ENCODE results near the gene CNTNAP2. TPM values are rescaled to one million over a fixed set of nuclear protein-coding genes. Genes with fewer than 3 reads are reported as not detected.

The CNTNAP2 gene
- total and polyA plus RNA-seq, 2 of the 13 experiments (the other 11 are each of a cell fraction or from before 2014, with no cell fraction given): 0.40 to 0.42 TPM

DNA sequence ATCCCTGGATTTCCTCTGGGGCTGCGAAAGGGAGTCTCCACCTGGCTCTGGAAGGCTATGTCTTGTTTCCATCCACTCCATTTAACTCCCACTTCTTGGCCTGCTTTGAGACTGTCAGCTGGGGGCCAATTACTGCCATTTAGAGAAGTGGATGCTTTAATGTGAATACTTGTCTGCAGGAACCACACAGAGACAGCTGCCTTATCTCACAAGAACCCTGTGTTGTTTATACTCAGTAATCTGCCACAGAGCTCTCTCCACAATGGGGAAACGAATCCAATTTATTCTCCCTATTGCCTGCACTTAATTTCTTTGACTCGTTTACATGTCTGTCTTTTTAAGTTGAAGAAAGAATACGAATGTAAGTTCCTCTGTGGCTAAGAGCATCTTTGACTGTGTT, 1687.0 kb downstream of the CNTNAP2 start (continued):
- TF ChIP-seq, protein P1, sequence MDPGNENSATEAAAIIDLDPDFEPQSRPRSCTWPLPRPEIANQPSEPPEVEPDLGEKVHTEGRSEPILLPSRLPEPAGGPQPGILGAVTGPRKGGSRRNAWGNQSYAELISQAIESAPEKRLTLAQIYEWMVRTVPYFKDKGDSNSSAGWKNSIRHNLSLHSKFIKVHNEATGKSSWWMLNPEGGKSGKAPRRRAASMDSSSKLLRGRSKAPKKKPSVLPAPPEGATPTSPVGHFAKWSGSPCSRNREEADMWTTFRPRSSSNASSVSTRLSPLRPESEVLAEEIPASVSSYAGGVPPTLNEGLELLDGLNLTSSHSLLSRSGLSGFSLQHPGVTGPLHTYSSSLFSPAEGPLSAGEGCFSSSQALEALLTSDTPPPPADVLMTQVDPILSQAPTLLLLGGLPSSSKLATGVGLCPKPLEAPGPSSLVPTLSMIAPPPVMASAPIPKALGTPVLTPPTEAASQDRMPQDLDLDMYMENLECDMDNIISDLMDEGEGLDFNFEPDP (CRISPR knock-in tag; conservative IDR thresholded peaks at IDR 0.05): no peak
- TF ChIP-seq ZNF337 (CRISPR knock-in tag; IDR thresholded peaks at IDR 0.05; ENCODE audit: borderline replicate concordance, low read depth): no peak
- TF ChIP-seq YEATS2 (CRISPR knock-in tag; IDR thresholded peaks at IDR 0.05; ENCODE audit: borderline replicate concordance): no peak
- TF ChIP-seq ZNF589 (CRISPR knock-in tag; conservative IDR thresholded peaks at IDR 0.05): no peak
- TF ChIP-seq RAD21 (CRISPR knock-in tag; IDR thresholded peaks at IDR 0.05): no peak

DNA sequence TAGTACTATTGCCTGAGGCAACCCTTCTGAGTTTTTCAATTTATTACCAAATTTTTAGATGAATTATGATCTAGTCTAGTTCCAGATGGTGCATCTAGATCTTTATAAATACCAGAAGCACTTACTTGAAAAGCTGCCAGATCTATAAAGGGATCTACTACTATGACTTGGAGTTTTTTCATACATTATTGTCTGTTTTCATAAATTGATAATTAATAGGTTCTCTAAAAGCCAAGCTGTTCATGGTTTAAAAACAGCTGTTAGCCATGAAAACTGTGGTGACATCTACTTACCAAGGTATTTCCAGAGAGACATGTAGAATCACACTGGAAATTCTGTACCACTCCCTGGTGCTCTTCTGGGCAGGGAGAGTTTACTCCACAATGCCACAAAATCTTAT, 1687.4 kb downstream of the CNTNAP2 start:
- Histone ChIP-seq H3K36me3 (replicated peaks in 1 of 2; ENCODE audit: control insufficient read depth in 1 of 2, insufficient read depth in 2 of 2, low read length in 2 of 2) (no peaks in the 10 kb centered on the region), H4K20me1 (ENCODE audit: insufficient read depth, low read length) (no peaks in the 10 kb centered on the region), H3K4me3 (replicated peaks in 1 of 3; ENCODE audit: insufficient read depth in 1 of 3, low read depth in 2 of 3, low read length in 3 of 3) (no peak overlapping the region), H3K79me2 (ENCODE audit: insufficient read depth, low read length) (no peaks in the 10 kb centered on the region), H3K9ac (ENCODE audit: insufficient read depth, low read depth, low read length) (no peak overlapping the region), H3K27me3 (ENCODE audit: control insufficient read depth in 1 of 2, insufficient read depth in 2 of 2, low read length in 2 of 2) (no peaks in the 10 kb centered on the region), H3K4me1 (ENCODE audit: insufficient read depth, low read length) (no peaks in the 10 kb centered on the region), H3K9me3 (ENCODE audit: low read length) (peaks cover 42% of the 10 kb centered on the region), H3K4me2 (ENCODE audit: low read depth, low read length) (no peak overlapping the region), H3K27ac (ENCODE audit: extremely low read length, insufficient read depth, low read length) (no peak overlapping the region), H2AFZ (ENCODE audit: low read length) (no peak overlapping the region)
- no TSS peak for BruUV-seq (replicated peaks)
- intact Hi-C loops (cut with micrococcal nuclease; ENCODE audit: unreplicated experiment): no loop called here
- in situ Hi-C loops (cut with HindIII; ENCODE audit: extremely low pct_ligation_motif_present, low pct_unique_long_range_greater_than_20kb): no loop called here
- FAIRE-seq (no peak), ATAC-seq (no peak), DNase-seq (ENCODE audit: low spot score) (no peak)
- CTCF ChIA-PET (ENCODE audit: low intra/inter-chr PET ratio, low total read pairs): no interaction called here
- POLR2A ChIA-PET: no interaction called here
- TF ChIP-seq, protein P2, sequence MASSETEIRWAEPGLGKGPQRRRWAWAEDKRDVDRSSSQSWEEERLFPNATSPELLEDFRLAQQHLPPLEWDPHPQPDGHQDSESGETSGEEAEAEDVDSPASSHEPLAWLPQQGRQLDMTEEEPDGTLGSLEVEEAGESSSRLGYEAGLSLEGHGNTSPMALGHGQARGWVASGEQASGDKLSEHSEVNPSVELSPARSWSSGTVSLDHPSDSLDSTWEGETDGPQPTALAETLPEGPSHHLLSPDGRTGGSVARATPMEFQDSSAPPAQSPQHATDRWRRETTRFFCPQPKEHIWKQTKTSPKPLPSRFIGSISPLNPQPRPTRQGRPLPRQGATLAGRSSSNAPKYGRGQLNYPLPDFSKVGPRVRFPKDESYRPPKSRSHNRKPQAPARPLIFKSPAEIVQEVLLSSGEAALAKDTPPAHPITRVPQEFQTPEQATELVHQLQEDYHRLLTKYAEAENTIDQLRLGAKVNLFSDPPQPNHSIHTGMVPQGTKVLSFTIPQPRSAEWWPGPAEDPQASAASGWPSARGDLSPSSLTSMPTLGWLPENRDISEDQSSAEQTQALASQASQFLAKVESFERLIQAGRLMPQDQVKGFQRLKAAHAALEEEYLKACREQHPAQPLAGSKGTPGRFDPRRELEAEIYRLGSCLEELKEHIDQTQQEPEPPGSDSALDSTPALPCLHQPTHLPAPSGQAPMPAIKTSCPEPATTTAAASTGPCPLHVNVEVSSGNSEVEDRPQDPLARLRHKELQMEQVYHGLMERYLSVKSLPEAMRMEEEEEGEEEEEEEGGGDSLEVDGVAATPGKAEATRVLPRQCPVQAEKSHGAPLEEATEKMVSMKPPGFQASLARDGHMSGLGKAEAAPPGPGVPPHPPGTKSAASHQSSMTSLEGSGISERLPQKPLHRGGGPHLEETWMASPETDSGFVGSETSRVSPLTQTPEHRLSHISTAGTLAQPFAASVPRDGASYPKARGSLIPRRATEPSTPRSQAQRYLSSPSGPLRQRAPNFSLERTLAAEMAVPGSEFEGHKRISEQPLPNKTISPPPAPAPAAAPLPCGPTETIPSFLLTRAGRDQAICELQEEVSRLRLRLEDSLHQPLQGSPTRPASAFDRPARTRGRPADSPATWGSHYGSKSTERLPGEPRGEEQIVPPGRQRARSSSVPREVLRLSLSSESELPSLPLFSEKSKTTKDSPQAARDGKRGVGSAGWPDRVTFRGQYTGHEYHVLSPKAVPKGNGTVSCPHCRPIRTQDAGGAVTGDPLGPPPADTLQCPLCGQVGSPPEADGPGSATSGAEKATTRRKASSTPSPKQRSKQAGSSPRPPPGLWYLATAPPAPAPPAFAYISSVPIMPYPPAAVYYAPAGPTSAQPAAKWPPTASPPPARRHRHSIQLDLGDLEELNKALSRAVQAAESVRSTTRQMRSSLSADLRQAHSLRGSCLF (CRISPR knock-in tag; IDR thresholded peaks at IDR 0.05; ENCODE audit: borderline replicate concordance): no peak
- TF ChIP-seq, protein P3, sequence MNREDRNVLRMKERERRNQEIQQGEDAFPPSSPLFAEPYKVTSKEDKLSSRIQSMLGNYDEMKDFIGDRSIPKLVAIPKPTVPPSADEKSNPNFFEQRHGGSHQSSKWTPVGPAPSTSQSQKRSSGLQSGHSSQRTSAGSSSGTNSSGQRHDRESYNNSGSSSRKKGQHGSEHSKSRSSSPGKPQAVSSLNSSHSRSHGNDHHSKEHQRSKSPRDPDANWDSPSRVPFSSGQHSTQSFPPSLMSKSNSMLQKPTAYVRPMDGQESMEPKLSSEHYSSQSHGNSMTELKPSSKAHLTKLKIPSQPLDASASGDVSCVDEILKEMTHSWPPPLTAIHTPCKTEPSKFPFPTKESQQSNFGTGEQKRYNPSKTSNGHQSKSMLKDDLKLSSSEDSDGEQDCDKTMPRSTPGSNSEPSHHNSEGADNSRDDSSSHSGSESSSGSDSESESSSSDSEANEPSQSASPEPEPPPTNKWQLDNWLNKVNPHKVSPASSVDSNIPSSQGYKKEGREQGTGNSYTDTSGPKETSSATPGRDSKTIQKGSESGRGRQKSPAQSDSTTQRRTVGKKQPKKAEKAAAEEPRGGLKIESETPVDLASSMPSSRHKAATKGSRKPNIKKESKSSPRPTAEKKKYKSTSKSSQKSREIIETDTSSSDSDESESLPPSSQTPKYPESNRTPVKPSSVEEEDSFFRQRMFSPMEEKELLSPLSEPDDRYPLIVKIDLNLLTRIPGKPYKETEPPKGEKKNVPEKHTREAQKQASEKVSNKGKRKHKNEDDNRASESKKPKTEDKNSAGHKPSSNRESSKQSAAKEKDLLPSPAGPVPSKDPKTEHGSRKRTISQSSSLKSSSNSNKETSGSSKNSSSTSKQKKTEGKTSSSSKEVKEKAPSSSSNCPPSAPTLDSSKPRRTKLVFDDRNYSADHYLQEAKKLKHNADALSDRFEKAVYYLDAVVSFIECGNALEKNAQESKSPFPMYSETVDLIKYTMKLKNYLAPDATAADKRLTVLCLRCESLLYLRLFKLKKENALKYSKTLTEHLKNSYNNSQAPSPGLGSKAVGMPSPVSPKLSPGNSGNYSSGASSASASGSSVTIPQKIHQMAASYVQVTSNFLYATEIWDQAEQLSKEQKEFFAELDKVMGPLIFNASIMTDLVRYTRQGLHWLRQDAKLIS (CRISPR knock-in tag; IDR thresholded peaks at IDR 0.05): no peak
- TF ChIP-seq ZFP1 (CRISPR knock-in tag; IDR thresholded peaks at IDR 0.05): no peak
- no peak for TF ChIP-seq EP300 (IDR thresholded peaks at IDR 0.05; ENCODE audit: low read depth in 2 of 2, low read length in 2 of 2)
- TF ChIP-seq EP300 (CRISPR knock-in tag; IDR thresholded peaks at IDR 0.05; ENCODE audit: borderline replicate concordance): no peak
- TF ChIP-seq MXI1 (IDR thresholded peaks at IDR 0.05; ENCODE audit: borderline replicate concordance, low read depth, low read length): no peak
- TF ChIP-seq, protein P4, sequence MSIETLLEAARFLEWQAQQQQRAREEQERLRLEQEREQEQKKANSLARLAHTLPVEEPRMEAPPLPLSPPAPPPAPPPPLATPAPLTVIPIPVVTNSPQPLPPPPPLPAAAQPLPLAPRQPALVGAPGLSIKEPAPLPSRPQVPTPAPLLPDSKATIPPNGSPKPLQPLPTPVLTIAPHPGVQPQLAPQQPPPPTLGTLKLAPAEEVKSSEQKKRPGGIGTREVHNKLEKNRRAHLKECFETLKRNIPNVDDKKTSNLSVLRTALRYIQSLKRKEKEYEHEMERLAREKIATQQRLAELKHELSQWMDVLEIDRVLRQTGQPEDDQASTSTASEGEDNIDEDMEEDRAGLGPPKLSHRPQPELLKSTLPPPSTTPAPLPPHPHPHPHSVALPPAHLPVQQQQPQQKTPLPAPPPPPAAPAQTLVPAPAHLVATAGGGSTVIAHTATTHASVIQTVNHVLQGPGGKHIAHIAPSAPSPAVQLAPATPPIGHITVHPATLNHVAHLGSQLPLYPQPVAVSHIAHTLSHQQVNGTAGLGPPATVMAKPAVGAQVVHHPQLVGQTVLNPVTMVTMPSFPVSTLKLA (IDR thresholded peaks at IDR 0.05): no peak
- no peak for TF ChIP-seq ZNF264 (CRISPR knock-in tag; IDR thresholded peaks at IDR 0.05)
